SK-N-MC (cell line): Measurements from ENCODE around the gene MPV17.

Source experiments
- EZH2 ChIP-seq: fragments of 200-600 bp; sonication (generic); IDR thresholded peaks from one replicate; pipeline ENCODE4 v1.6.1; 2017; ENCODE audit warnings: antibody characterized with exemption
- FOXP2 ChIP-seq: optimal IDR thresholded peaks from 2 replicates; pipeline ENCODE3; 2011; ENCODE audit warnings: mild to moderate bottlenecking, moderate library complexity; ENCODE audit not compliant: insufficient read depth; ENCODE audit errors: extremely low read length, control extremely low read depth
- POLR2AphosphoS5 ChIP-seq: IDR thresholded peaks from 2 replicates; pipeline ENCODE4 v1.6.1; 2012; ENCODE audit warnings: mild to moderate bottlenecking, low read depth, low read length, borderline replicate concordance

DNA sequence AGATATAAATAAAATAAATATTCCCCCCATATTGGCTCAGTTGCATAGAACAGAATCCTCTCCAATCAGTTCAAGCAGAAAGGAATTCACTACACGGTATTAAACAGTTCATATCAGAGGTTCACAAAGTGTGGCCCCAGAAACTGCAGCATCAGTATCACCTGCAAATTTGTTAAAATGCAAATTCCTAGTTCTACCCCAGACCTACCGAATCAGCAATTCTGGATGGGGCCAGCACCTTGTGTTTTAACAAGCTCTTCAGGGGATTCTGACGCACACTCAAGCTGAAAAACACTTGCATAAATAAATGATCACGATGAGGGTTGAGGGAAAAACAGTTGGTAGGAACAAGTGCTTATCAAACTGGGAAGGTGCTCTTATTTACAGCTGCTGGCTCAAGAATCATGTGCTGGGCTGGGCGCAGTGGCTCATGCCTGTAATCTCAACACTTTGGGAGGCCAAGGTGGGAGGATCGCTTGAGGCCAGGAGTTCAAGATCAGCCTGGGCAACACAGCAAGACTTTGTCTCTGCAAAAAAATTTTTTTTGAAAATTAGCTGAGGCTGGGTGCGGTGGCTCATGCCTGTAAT is 27.3 kb upstream of the MPV17 start:
- TF ChIP-seq POLR2AphosphoS5, result no peak
- TF ChIP-seq EZH2, result no peak
- TF ChIP-seq FOXP2, result no peak
